Pancreas (tissue), 10 donors: ENCODE measurements around the gene OLA1. TPM values are rescaled to one million over a fixed set of nuclear protein-coding genes. Genes with fewer than 3 reads are reported as not detected.

Experiments used
- ATAC-seq, 4 donors: fragments of 200-7000 bp; cut with Tn5 transposase; one replicate each; pipeline versions ENCODE4 v1.8.0 to v1.9.1; 2020; ENCODE audit warnings: mild to moderate bottlenecking in 4 of 4, moderate library complexity in 4 of 4
- DNase-seq, 6 donors: peaks; one replicate each; pipeline ENCODE4 v3.0.0-alpha.2; 2020
- FAIRE-seq: peaks from 2 replicates; lab custom pipeline; 2012; peaks lifted over from hg19 to GRCh38; lab: Jason Lieb, UNC
- H3K27ac ChIP-seq, 4 donors: fragments of 200-600 bp; sonication (generic); 1 replicate in 3 of 4; 2 replicates in 1 of 4; pipeline versions ENCODE4 v1.5.0 to v1.8.0; 2020
- H3K27me3 ChIP-seq, 4 donors: fragments of 200-600 bp; one replicate each; pipeline ENCODE4 v1.8.0; 2021
- H3K36me3 ChIP-seq, 3 donors: fragments of 200-600 bp; sonication (generic) in 1 of 3; one replicate each; pipeline versions ENCODE4 v1.5.0 to v1.8.0; 2020 to 2021
- H3K4me1 ChIP-seq, 3 donors: fragments of 200-600 bp; one replicate each; pipeline ENCODE4 v1.8.0; 2021
- H3K4me3 ChIP-seq, 4 donors: fragments of 200-600 bp; sonication (generic) in 2 of 4; one replicate each; pipeline versions ENCODE4 v1.5.0 to v1.8.0; 2020 to 2021
- H3K9me3 ChIP-seq, 4 donors: fragments of 200-600 bp; one replicate each; pipeline ENCODE4 v1.8.0; 2021
- WGBS, 2 donors: extraction: QIAGEN DNeasy Blood & Tissue Kit; methylation state at CpG; one replicate each; pipeline ENCODE4 v1.1.7; 2013; 5-methylcytosine and 5-hydroxymethylcytosine counted together
- intact Hi-C, 3 donors: fragments of 100-400 bp; cut with DNase I; formaldehyde crosslinking; loops; one replicate each; pipeline versions ENCODE4 v1.11.1 to v1.14.2; 2022
- polyA plus RNA-seq, 2 donors: library from polyadenylated mRNA; stranded (reverse); fragments of 200-250 nt; gene quantifications; one replicate each; pipeline ENCODE4 v1.2.3, GENCODE V29; 2013
- total RNA-seq, 6 donors: library from RNA; stranded (reverse); fragmentation: NEBNext Ultra II Directional in 4 of 6; extraction: Animal tissue kit (Norgen Biotek cat#: 25700) in 4 of 6; gene quantifications; one replicate each; pipeline versions ENCODE4 v1.2.1 to v1.2.4, GENCODE V29; 2021 to 2023
- TF ChIP-seq, protein P1 (sequence below), 4 donors: fragments of 200-600 bp; sonication (generic) in 3 of 4; IDR thresholded peaks; one replicate each; pipeline versions ENCODE4 v1.5.0 to v1.8.0; 2021; ENCODE audit warnings: antibody characterized with exemption in 4 of 4
- donor health status: healthy with polysubstance abuse.
- donor health status: DM: no; HTN: no; CAD: no; lungs with moderate emphysema.
- donor health status: DM: no; HTN: no; CAD: no.
- donor health status: control.
- donor health status: control.
- donor health status: Bipolar disorder and iron deficiency.
- donor health status: DM: yes; HTN: yes; CAD: no.
- donor health status: DM: no; HTN: no; CAD: no.
- donor health status: DM: no; HTN: no; CAD: no.
- donor health status: DM: yes; HTN: yes; CAD: no.

The OLA1 gene
- total and polyA plus RNA-seq, 8 donors = 29.1 to 55.8 (median 43.1) TPM

DNA sequence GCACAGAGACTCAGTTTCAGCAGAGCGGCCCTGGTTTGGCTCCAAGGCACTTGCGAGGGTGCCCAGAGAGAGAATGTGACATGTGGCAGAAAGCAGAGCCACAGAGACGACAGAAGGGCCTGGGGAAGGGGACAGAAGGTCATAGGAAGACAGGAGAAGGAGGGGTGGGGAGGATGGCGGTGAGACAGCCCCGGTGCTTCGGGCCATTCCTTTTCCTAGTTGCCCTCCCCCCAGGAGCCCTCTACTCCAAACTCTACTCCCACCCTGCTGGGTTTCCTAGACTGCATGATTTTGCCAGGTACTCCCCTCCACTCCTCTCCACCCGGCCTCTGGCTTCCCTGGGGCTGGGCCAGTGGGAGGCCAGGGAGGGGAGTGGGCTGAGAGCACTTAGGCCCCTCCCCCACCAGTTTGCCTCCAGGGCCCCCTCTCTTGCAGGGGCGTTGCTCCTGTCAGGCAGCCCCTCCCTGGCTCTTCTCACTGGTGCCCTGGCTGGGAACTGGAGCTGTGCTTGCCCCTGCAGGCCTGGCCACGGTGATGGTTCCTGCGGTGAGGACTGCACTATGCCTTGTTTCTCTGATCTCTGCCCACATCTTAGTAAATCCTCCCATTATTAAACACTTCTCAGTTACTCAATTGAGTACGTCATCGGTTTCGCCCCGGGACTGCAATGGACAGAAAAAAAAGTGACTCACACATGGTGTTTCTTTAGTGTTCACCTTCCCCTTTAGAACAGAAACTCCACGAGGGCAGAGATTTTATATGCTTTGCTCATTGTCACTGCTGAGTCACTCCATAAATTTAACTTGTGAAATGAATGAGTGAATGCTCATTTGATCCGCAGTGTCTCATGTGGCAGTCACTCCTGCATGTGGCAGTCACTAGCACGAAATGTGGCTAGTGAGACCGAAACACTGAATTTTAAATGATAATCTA lies 224.5 kb downstream of the OLA1 start:
- FAIRE-seq (no peak), DNase-seq (peak in 1 of 6 donors; percentile 40), ATAC-seq (peak in 3 of 4 donors; percentile 43 to 70 (median 55))
- WGBS, 2 donors = 76 to 83% methylated on average over 18 of the region's 18 CpGs
- H3K27ac ChIP-seq = peak overlapping the region in 2 of 4 donors; percentile 46 to 58
- H3K36me3 ChIP-seq = no peaks in the 10 kb centered on the region
- H3K9me3 ChIP-seq = no peaks in the 10 kb centered on the region
- no peak overlapping the region for H3K4me3 ChIP-seq
- TF ChIP-seq, protein P1, sequence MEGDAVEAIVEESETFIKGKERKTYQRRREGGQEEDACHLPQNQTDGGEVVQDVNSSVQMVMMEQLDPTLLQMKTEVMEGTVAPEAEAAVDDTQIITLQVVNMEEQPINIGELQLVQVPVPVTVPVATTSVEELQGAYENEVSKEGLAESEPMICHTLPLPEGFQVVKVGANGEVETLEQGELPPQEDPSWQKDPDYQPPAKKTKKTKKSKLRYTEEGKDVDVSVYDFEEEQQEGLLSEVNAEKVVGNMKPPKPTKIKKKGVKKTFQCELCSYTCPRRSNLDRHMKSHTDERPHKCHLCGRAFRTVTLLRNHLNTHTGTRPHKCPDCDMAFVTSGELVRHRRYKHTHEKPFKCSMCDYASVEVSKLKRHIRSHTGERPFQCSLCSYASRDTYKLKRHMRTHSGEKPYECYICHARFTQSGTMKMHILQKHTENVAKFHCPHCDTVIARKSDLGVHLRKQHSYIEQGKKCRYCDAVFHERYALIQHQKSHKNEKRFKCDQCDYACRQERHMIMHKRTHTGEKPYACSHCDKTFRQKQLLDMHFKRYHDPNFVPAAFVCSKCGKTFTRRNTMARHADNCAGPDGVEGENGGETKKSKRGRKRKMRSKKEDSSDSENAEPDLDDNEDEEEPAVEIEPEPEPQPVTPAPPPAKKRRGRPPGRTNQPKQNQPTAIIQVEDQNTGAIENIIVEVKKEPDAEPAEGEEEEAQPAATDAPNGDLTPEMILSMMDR (IDR thresholded peaks at IDR 0.05) = no peak
- intact Hi-C loops = no loop called here
- no peaks in the 10 kb centered on the region for H3K27me3 ChIP-seq
- no peaks in the 10 kb centered on the region for H3K4me1 ChIP-seq

Other genes with a start within 250 kb of the OLA1 start
- not detected for gene SP9, start 86.4 kb upstream of the OLA1 start, total RNA-seq
- gene SP9, start 86.4 kb upstream of the OLA1 start, polyA plus RNA-seq = under 1 TPM in 1 of 2 donors, not detected in 1; 0.02 TPM
- gene SCRN3, start 147.2 kb upstream of the OLA1 start, total RNA-seq = 10 to 100 TPM in 4 of 6 donors, 1 to 10 TPM in 2; 8.2 to 14.8 (median 10.4) TPM
- gene SCRN3, start 147.2 kb upstream of the OLA1 start, polyA plus RNA-seq = 1 to 10 TPM; 9.5 to 9.7 TPM
- 10 to 100 TPM in 3 of 6 donors, 1 to 10 TPM in 3; 7.1 to 11.5 (median 9.3) TPM for gene GPR155, start 238.5 kb upstream of the OLA1 start, total RNA-seq
- 1 to 10 TPM; 2.4 to 2.5 TPM for gene GPR155, start 238.5 kb upstream of the OLA1 start, polyA plus RNA-seq